Measurements from ENCODE around the gene CSF2RB.

- TF ChIP-seq CTCF (IDR thresholded peaks at IDR 0.05; ENCODE audit: extremely low read depth in 1 of 2, insufficient read depth in 1 of 2, low read depth in 1 of 2, low read length in 2 of 2) (no peak), POLR2AphosphoS5 (IDR thresholded peaks at IDR 0.05; ENCODE audit: insufficient read depth, low read depth, low read length) (no peak), EZH2 (IDR thresholded peaks at IDR 0.05; ENCODE audit: borderline replicate concordance, low read depth, low read length, severe bottlenecking) (no peak), FOS (IDR thresholded peaks at IDR 0.05; ENCODE audit: borderline replicate concordance, insufficient read depth, low read length) (no peak), POLR2A (IDR thresholded peaks at IDR 0.05; ENCODE audit: low read depth, low read length) (no peak), MAX (IDR thresholded peaks at IDR 0.05; ENCODE audit: insufficient read depth, insufficient read length) (no peak), MYC (IDR thresholded peaks at IDR 0.05; ENCODE audit: low read depth, low read length) (no peak), JUN (IDR thresholded peaks at IDR 0.05; ENCODE audit: borderline replicate concordance, insufficient read depth, insufficient read length, low read depth) (no peak), GATA2 (IDR thresholded peaks at IDR 0.05; ENCODE audit: insufficient read depth, insufficient read length, low read depth, low read length) (no peak)
Measured at GRCh38 chr22:36937319-36938027, 24.0 kb downstream of the CSF2RB start.
